Upper lobe of left lung (tissue), 6 donors: ENCODE measurements around the gene MATN3. TPM values are rescaled to one million over a fixed set of nuclear protein-coding genes. Genes with fewer than 3 reads are reported as not detected.

Experiments used
- ATAC-seq, 2 donors: fragments of 200-7000 bp; cut with Tn5 transposase; one replicate each; pipeline ENCODE4 v1.9.1; 2022; ENCODE audit warnings: mild to moderate bottlenecking in 2 of 2, moderate library complexity in 2 of 2; ENCODE audit not compliant: low FRiP score in 2 of 2
- DNase-seq, 2 donors: peaks; one replicate each; pipeline ENCODE4 v3.0.0-alpha.2; 2019 to 2020
- H3K27ac ChIP-seq, 4 donors: fragments of 200-600 bp; sonication (generic); one replicate each; pipeline ENCODE4 v1.5.1; 2016 to 2019
- H3K27me3 ChIP-seq, 4 donors: fragments of 200-600 bp; sonication (generic); one replicate each; pipeline ENCODE4 v1.5.1; 2017 to 2019
- H3K36me3 ChIP-seq, 4 donors: fragments of 200-600 bp; sonication (generic); one replicate each; pipeline ENCODE4 v1.5.1; 2016 to 2019
- H3K4me1 ChIP-seq, 4 donors: fragments of 200-600 bp; sonication (generic); one replicate each; pipeline ENCODE4 v1.5.1; 2018 to 2019
- H3K4me3 ChIP-seq, 4 donors: fragments of 200-600 bp; sonication (generic); one replicate each; pipeline ENCODE4 v1.5.1; 2017 to 2019; ENCODE audit warnings: mild to moderate bottlenecking in 2 of 4, moderate library complexity in 1 of 4
- H3K9me3 ChIP-seq, 4 donors: fragments of 200-600 bp; sonication (generic); one replicate each; pipeline ENCODE4 v1.5.1; 2018 to 2019
- CTCF ChIP-seq, 6 experiments: fragments of 450-650 bp in 4 of 6; fragments of 200-600 bp in 2 of 6; sonication (generic) in 2 of 6; IDR thresholded peaks; one replicate each; pipeline ENCODE4 v1.5.1; 2016 to 2019; ENCODE audit warnings: antibody characterized with exemption in 6 of 6
- EP300 ChIP-seq, 4 donors: sonication (generic); formaldehyde crosslinking; IDR thresholded peaks; one replicate each; pipeline ENCODE4 v1.5.1; 2017; ENCODE audit warnings: antibody characterized with exemption in 4 of 4, control low read depth in 2 of 4
- POLR2A ChIP-seq, 4 donors: fragments of 450-650 bp; IDR thresholded peaks; one replicate each; pipeline ENCODE4 v1.5.1; 2016 to 2017; ENCODE audit warnings: antibody characterized with exemption in 4 of 4, mild to moderate bottlenecking in 2 of 4
- POLR2AphosphoS5 ChIP-seq, 2 donors: sonication (generic); formaldehyde crosslinking; IDR thresholded peaks; one replicate each; pipeline ENCODE4 v1.5.1; 2017; ENCODE audit warnings: antibody characterized with exemption in 2 of 2
- WGBS, 2 donors: methylation state at CpG; one replicate each; pipeline ENCODE4 v1.1.5; 2017 to 2018; 5-methylcytosine and 5-hydroxymethylcytosine counted together
- total RNA-seq, 6 donors: library from RNA; depleted of rRNA in 4 of 6; stranded (reverse); fragments of >200 nt in 4 of 6; gene quantifications; one replicate each; pipeline versions ENCODE4 v1.1.0 to v1.2.1, GENCODE V29; 2016 to 2021
- donor health status: DM: no; HTN: no; CAD: no; lungs with moderate emphysema.
- donor health status: DM: no; HTN: yes; CAD: no; lungs with severe emphysema.

The MATN3 gene
- total RNA-seq, 6 donors from 2014 or later, result 1.0 to 17.3 (median 7.8) TPM

GRCh38 chr2:20015482-20016083 lies 3.1 kb upstream of the MATN3 start:
- TF ChIP-seq CTCF (IDR thresholded peaks at IDR 0.05) (peak in 5 of 6 experiments; percentile 29 to 71 (median 63)), POLR2AphosphoS5 (IDR thresholded peaks at IDR 0.05) (no peak)
- 9 to 16% methylated on average over 2 of the region's 2 CpGs for WGBS, 2 donors
- Histone ChIP-seq H3K36me3 (no peaks in the 10 kb centered on the region), H3K4me1 (peaks cover 0 to 18% (median 13%) of the 10 kb centered on the region in 4 donors), H3K27me3 (peaks cover 0 to 11% (median 1%) of the 10 kb centered on the region in 4 donors), H3K27ac (no peak overlapping the region), H3K4me3 (no peak overlapping the region), H3K9me3 (no peaks in the 10 kb centered on the region)
- DNase-seq (no peak), ATAC-seq (peak in 1 of 2 donors; percentile 59)

GRCh38 chr2:20013126-20013849 lies 820 bp upstream of the MATN3 start:
- no peak for TF ChIP-seq POLR2AphosphoS5 (IDR thresholded peaks at IDR 0.05)
- TF ChIP-seq EP300 (IDR thresholded peaks at IDR 0.05), result no peak
- no peak for TF ChIP-seq POLR2A (IDR thresholded peaks at IDR 0.05)
- no peak for TF ChIP-seq CTCF (IDR thresholded peaks at IDR 0.05)
- H3K4me1 ChIP-seq, result peaks cover 0 to 18% (median 13%) of the 10 kb centered on the region in 4 donors
- H3K36me3 ChIP-seq, result no peaks in the 10 kb centered on the region
- ATAC-seq (no peak), DNase-seq (no peak)
- H3K9me3 ChIP-seq, result no peaks in the 10 kb centered on the region
- peaks cover 0 to 11% (median 1%) of the 10 kb centered on the region in 4 donors for H3K27me3 ChIP-seq
- H3K4me3 ChIP-seq, result peak overlapping the region in 3 of 4 donors; percentile 54 to 66 (median 61)
- H3K27ac ChIP-seq, result peak overlapping the region; percentile 54 to 70 (median 66)
- 46 to 49% methylated on average over 15 of the region's 15 CpGs for WGBS, 2 donors

- ATAC-seq (no peak), DNase-seq (no peak)
- H3K4me1 ChIP-seq, result peaks cover 0 to 18% (median 13%) of the 10 kb centered on the region in 4 donors
- H3K36me3 ChIP-seq, result no peaks in the 10 kb centered on the region
- H3K9me3 ChIP-seq, result no peaks in the 10 kb centered on the region
- peak overlapping the region; percentile 31 to 66 (median 58) for H3K4me3 ChIP-seq
- WGBS, 2 donors, result 36 to 47% methylated on average over 4 of the region's 4 CpGs
- peaks cover 0 to 11% (median 1%) of the 10 kb centered on the region in 4 donors for H3K27me3 ChIP-seq
- H3K27ac ChIP-seq, result no peak overlapping the region
- TF ChIP-seq POLR2A (IDR thresholded peaks at IDR 0.05) (no peak), POLR2AphosphoS5 (IDR thresholded peaks at IDR 0.05) (no peak), CTCF (IDR thresholded peaks at IDR 0.05) (no peak), EP300 (IDR thresholded peaks at IDR 0.05) (no peak)
Measured at GRCh38 chr2:20012032-20012281, 511 bp downstream of the MATN3 start.

GRCh38 chr2:20011276-20012031 lies 1.0 kb downstream of the MATN3 start:
- ATAC-seq, result no peak
- Histone ChIP-seq H3K9me3 (no peaks in the 10 kb centered on the region), H3K27me3 (peaks cover 0 to 11% (median 1%) of the 10 kb centered on the region in 4 donors), H3K4me1 (peaks cover 0 to 18% (median 13%) of the 10 kb centered on the region in 4 donors), H3K36me3 (no peaks in the 10 kb centered on the region), H3K4me3 (peak overlapping the region in 2 of 4 donors; percentile 54 to 61), H3K27ac (no peak overlapping the region)
- 81 to 85% methylated on average over 14 of the region's 14 CpGs for WGBS, 2 donors
- DNase-seq, result no peak
- TF ChIP-seq CTCF (IDR thresholded peaks at IDR 0.05) (no peak), POLR2AphosphoS5 (IDR thresholded peaks at IDR 0.05) (no peak), POLR2A (IDR thresholded peaks at IDR 0.05) (no peak), EP300 (IDR thresholded peaks at IDR 0.05) (no peak)
